GM23338 (cell line): ENCODE measurements around the gene STARD3.

Source experiments
- CREB1 ChIP-seq: fragments of 250-450 bp; sonication (Bioruptor Pico); IDR thresholded peaks from 2 replicates; pipeline ENCODE4 v1.5.0; 2020; ENCODE audit warnings: low read depth, mild to moderate bottlenecking, moderate library complexity
- EZH2 ChIP-seq: fragments of 200-600 bp; sonication (generic); IDR thresholded peaks from one replicate; pipeline ENCODE4 v1.8.0; 2017; ENCODE audit warnings: antibody characterized with exemption, mild to moderate bottlenecking, low read depth; ENCODE audit not compliant: unreplicated experiment
- POLR2AphosphoS5 ChIP-seq: IDR thresholded peaks from 2 replicates; pipeline ENCODE4 v1.6.1; 2016; ENCODE audit warnings: antibody characterized with exemption, low read depth
- STAT1 ChIP-seq: IDR thresholded peaks from one replicate; pipeline ENCODE4 v1.6.1; 2016; ENCODE audit warnings: antibody characterized with exemption; ENCODE audit not compliant: unreplicated experiment
- TF ChIP-seq, protein P1 (sequence below), 2 experiments: fragments of 200-600 bp in 1 of 2; sonication (generic) in 1 of 2; conservative IDR thresholded peaks; 2 replicates each; pipeline versions ENCODE4 v1.5.1 to v1.6.1; 2016 to 2017; ENCODE audit warnings: antibody characterized with exemption in 2 of 2, low read depth in 2 of 2, mild to moderate bottlenecking in 2 of 2, moderate library complexity in 1 of 2

DNA sequence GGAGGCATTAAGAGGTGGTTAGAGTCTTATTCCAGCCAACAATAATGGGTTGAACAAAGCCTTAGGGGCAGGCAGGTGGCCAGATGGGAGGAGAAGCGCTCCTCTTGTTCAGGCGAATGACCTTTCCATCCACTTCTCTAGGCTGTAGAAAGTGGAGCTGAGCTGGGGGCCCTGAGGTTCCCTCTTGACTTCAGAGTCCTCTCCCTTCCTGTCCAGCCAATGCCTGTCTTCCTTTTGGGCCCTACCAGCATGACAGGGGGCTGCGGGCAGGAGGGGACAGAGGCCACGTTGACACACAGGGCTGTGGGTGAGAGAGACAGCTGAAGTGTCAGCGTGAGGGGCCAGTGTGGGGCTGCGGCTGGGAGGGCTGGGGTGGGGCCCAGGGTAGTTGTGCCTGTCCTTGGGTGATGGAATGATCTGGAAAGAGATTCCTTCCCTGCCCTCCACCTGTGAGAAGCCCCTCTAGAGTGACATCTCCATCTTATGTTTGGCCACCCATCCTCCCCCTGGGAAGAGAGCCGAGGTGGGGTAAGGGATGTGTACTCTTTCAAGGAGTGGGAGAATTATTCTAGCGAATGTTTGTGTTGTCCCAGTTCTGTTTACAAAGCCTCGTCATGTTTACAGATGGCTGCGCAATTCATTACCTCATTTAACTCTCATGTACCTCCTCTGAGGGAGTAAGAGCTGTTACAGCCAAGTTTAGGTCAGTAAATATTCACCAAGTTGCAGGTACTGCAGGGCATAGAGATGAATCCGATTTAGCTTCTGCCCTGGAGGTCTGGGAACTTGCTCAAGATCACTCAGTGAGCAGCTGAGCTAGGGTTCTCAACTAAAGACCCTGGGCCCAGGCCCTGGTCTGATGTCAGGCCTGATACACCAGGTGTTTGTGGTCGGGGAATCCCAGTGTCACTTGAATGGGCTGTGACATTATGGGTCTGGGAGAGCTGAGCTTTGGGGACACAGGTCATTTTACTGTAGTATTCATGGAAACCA is 66.3 kb downstream of the STARD3 start:
- TF ChIP-seq, protein P1, sequence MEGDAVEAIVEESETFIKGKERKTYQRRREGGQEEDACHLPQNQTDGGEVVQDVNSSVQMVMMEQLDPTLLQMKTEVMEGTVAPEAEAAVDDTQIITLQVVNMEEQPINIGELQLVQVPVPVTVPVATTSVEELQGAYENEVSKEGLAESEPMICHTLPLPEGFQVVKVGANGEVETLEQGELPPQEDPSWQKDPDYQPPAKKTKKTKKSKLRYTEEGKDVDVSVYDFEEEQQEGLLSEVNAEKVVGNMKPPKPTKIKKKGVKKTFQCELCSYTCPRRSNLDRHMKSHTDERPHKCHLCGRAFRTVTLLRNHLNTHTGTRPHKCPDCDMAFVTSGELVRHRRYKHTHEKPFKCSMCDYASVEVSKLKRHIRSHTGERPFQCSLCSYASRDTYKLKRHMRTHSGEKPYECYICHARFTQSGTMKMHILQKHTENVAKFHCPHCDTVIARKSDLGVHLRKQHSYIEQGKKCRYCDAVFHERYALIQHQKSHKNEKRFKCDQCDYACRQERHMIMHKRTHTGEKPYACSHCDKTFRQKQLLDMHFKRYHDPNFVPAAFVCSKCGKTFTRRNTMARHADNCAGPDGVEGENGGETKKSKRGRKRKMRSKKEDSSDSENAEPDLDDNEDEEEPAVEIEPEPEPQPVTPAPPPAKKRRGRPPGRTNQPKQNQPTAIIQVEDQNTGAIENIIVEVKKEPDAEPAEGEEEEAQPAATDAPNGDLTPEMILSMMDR (conservative IDR thresholded peaks at IDR 0.05; ENCODE audit: low read depth in 2 of 2), result no peak
- TF ChIP-seq POLR2AphosphoS5, result no peak
- no peak for TF ChIP-seq CREB1 (CRISPR knock-in tag)
- no peak for TF ChIP-seq STAT1
- TF ChIP-seq EZH2, result no peak
